ENCODE data around the gene SOX13. TPM values are rescaled to one million over a fixed set of nuclear protein-coding genes. Genes with fewer than 3 reads are reported as not detected.

Gene SOX13
- polyA plus RNA-seq, 6 donors from 2014 or later = not detected

DNA sequence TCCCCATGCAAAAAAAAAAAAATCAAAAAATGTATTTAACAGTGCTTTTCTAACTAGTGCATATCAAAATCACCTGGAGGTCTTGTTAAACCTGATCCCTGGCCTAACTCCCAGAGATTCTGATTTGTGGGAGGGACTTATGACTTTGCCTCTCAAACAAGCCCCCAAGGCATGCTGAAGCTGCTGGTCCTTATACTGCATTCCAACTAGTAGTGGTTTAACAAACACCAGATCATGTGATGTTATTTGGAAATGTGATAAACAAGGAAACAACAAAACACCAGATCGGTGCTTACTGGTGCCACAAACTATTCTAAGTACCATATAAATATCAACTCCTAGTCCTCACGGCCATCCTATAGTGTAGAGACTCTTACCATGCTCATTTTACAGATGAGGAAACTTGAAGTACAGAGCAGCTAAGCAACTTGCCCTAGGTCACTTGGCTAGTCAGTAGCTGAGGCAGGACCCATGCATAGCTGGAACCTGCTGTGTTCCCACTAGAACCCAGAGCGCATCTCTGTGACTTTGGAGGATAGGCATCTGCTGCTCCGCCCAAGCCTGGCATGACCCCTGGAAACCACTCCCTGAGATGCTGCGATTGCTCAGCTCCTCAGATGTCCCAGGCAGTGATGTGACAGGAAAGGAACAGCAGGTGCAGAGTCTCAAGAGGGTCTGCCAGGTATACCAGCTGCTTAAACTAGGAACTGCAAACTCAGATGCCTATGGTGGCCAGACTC is 38.1 kb downstream of the SOX13 start:
- Mint-ChIP-seq H3K4me1 (peaks cover 0 to 4% (median 0%) of the 10 kb centered on the region in 3 donors), H3K27ac (no peak overlapping the region), H3K36me3 (no peaks in the 10 kb centered on the region), H3K9me3 (no peaks in the 10 kb centered on the region), H3K27me3 (peaks cover 0 to 28% (median 0%) of the 10 kb centered on the region in 3 donors), H3K4me3 (peak overlapping the region in 1 of 8 donors; percentile 70)
- no peak for ATAC-seq (ENCODE audit: low read depth in 2 of 2)
- DNase-seq = no peak

DNA sequence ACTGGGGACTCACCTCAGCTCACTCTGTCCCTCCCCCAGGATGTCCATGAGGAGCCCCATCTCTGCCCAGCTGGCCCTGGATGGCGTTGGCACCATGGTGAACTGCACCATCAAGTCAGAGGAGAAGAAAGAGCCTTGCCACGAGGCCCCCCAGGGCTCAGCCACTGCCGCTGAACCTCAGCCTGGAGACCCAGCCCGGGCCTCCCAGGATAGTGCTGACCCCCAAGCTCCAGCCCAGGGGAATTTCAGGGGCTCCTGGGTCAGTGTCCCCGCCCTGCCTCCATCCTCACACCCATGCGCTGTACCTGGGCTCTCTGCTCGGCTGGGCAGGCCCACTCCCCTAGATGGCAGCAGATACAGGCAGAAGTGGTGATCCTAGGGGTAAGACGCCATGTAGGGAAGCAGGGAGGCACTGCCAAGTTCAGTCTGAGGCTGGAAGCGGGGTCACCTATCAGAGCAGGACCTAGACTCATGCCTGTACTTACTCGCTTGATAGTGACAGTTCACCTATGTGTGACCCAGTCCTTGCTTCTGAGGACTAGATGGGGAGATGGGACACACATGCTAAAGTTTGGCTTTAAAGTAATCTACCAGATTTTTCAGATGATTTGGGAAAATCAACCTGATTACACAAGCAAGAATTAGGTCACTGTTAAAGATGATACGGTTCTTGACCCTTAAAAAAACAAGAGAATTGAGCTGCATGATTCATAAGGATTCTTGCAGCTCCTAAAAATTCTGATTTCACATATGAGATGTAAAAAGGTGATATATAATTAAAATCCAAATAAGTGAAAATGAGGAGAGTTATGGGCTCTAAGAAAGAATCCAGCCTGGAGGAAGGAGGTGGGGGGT is 40.2 kb downstream of the SOX13 start:
- no peak overlapping the region for H3K4me3 Mint-ChIP-seq
- H3K36me3 Mint-ChIP-seq = no peaks in the 10 kb centered on the region
- no peak overlapping the region for H3K27ac Mint-ChIP-seq
- H3K9me3 Mint-ChIP-seq = no peaks in the 10 kb centered on the region
- DNase-seq (no peak), ATAC-seq (ENCODE audit: low read depth in 2 of 2) (no peak)
- H3K4me1 Mint-ChIP-seq = peaks cover 0 to 4% (median 0%) of the 10 kb centered on the region in 3 donors
- peaks cover 0 to 22% (median 0%) of the 10 kb centered on the region in 3 donors for H3K27me3 Mint-ChIP-seq

DNA sequence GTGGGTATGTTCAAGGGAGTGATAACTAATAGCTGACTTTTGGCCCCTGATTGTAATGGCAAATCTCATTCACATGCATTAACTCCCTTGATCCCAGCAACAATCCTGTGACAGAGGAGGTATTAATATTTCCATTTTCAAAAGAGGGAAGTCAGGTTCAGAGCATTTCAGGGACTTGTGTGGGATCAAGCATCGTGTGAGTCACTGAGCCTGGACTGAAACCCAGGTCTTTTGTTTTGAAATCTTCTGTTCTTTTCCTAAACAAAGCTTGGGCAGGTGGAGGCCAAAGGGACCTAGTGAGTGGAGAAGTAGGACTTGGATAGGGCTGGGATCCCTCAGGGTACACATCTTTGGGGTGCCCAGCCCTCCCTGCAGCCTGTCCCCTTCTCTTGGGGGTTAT is 41.0 kb downstream of the SOX13 start:
- ATAC-seq (ENCODE audit: low read depth in 2 of 2) = no peak
- H3K27me3 Mint-ChIP-seq = peaks cover 0 to 16% (median 0%) of the 10 kb centered on the region in 3 donors
- no peaks in the 10 kb centered on the region for H3K9me3 Mint-ChIP-seq
- DNase-seq = no peak
- H3K27ac Mint-ChIP-seq = peak overlapping the region in 1 of 6 donors; percentile 66
- H3K4me1 Mint-ChIP-seq = peaks cover 0 to 4% (median 0%) of the 10 kb centered on the region in 3 donors
- no peaks in the 10 kb centered on the region for H3K36me3 Mint-ChIP-seq
- no peak overlapping the region for H3K4me3 Mint-ChIP-seq

DNA sequence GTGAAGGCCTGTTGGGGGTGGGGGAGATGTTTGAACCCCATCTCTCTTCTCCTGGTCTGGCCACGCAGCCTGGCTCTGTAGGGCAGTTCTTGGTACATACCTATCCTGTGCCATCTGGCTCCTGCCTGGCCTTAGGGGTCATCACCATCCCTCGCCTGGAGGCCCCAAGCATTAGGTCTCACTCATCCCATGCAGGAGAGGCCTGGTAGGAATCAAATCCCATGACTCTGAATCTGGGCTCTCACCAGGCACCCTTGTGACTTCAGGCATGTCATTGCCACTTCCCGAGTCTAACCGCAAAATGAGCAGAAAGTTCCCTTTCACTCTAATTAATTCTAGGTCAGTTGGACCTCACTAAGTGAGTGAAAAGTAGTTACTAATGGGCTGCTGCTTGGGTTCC is 41.7 kb downstream of the SOX13 start:
- Mint-ChIP-seq H3K4me1 (peaks cover 0 to 4% (median 0%) of the 10 kb centered on the region in 3 donors), H3K9me3 (no peaks in the 10 kb centered on the region), H3K27ac (no peak overlapping the region), H3K4me3 (no peak overlapping the region), H3K27me3 (peaks cover 0 to 12% (median 3%) of the 10 kb centered on the region in 3 donors), H3K36me3 (no peaks in the 10 kb centered on the region)
- no peak for ATAC-seq (ENCODE audit: low read depth in 2 of 2)
- no peak for DNase-seq

DNA sequence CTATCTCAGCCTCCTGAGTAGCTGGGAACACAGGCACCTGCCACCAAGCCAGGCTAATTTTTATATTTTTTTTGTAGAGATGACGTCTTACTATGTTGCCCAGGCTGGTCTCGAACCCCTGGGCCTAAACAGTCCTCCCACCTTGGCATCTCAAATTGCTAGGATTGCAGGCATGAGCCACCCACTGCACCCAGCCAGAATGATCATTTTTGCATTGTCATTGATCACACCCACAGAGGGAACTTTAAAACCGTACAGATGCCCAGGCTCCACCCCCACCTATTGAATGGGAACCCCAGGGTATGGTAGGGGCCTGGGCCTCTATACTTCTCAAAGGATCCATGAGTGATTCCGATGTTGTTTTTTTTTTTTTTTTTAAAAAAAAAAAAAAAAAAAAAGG is 42.2 kb downstream of the SOX13 start:
- DNase-seq = no peak
- H3K27me3 Mint-ChIP-seq = peaks cover 0 to 12% (median 4%) of the 10 kb centered on the region in 3 donors
- H3K36me3 Mint-ChIP-seq = no peaks in the 10 kb centered on the region
- H3K4me3 Mint-ChIP-seq = no peak overlapping the region
- H3K27ac Mint-ChIP-seq = no peak overlapping the region
- ATAC-seq (ENCODE audit: low read depth in 2 of 2) = no peak
- no peaks in the 10 kb centered on the region for H3K9me3 Mint-ChIP-seq
- peaks cover 0 to 4% (median 0%) of the 10 kb centered on the region in 3 donors for H3K4me1 Mint-ChIP-seq

DNA sequence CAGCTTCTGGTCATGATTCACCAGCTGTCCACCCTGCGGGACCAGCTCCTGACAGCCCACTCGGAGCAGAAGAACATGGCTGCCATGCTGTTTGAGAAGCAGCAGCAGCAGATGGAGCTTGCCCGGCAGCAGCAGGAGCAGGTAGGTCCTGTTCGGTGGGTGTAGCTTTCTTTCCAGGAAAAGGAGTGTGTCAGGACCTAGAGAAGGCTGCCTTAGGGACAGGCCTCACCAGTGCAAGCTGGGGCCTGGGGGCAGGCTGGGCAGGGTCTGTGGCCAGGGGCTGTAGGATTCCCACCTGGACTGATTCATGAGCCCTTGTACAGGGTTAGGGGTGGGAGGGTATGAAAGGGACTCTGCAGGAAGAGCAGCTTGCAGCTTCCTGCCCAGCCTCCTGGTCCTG is 43.6 kb downstream of the SOX13 start:
- H3K27ac Mint-ChIP-seq = no peak overlapping the region

DNA sequence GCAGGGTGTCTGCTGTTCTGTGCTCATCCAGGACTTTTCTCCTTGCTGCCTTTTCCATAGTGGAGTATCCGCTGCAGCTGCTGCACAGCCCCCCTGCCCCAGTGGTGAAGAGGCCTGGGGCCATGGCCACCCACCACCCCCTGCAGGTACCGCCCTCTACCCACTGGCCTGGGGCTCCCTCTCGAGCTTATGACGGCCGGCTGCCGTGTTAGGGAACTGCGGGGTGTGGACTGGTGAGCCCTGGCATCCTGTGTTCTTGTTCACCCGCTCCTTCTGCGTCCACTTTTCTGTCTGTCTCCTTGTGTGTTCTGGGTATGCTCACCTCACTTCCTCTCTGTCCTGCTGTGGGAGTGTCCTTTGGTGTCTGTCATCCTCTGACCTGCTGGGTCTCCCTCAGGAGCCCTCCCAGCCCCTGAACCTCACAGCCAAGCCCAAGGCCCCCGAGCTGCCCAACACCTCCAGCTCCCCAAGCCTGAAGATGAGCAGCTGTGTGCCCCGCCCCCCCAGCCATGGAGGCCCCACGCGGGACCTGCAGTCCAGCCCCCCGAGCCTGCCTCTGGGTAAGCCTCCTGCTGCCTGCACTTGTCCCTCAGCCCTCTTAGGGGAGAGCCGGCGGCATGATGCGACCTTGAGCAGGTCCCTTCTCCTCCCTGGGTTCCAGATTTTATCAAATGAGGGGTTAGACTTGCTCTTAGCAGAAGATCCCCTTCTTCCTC is 49.1 kb downstream of the SOX13 start:
- no peaks in the 10 kb centered on the region for H3K36me3 Mint-ChIP-seq
- H3K27me3 Mint-ChIP-seq = peaks cover 7 to 20% (median 8%) of the 10 kb centered on the region in 3 donors
- ATAC-seq (ENCODE audit: low read depth in 2 of 2) (no peak), DNase-seq (no peak)
- peak overlapping the region in 2 of 6 donors; percentile 44 to 52 for H3K27ac Mint-ChIP-seq
- H3K4me1 Mint-ChIP-seq = peaks cover 0 to 3% (median 0%) of the 10 kb centered on the region in 3 donors
- no peaks in the 10 kb centered on the region for H3K9me3 Mint-ChIP-seq
- no peak overlapping the region for H3K4me3 Mint-ChIP-seq

More for the DNA sequence above, 43.6 kb downstream of the SOX13 start:
- Mint-ChIP-seq H3K4me1 (peaks cover 0 to 4% (median 0%) of the 10 kb centered on the region in 3 donors), H3K27me3 (peaks cover 0 to 5% (median 4%) of the 10 kb centered on the region in 3 donors), H3K36me3 (no peaks in the 10 kb centered on the region), H3K4me3 (no peak overlapping the region), H3K9me3 (no peaks in the 10 kb centered on the region)
- DNase-seq (no peak), ATAC-seq (ENCODE audit: low read depth in 2 of 2) (no peak)

DNA sequence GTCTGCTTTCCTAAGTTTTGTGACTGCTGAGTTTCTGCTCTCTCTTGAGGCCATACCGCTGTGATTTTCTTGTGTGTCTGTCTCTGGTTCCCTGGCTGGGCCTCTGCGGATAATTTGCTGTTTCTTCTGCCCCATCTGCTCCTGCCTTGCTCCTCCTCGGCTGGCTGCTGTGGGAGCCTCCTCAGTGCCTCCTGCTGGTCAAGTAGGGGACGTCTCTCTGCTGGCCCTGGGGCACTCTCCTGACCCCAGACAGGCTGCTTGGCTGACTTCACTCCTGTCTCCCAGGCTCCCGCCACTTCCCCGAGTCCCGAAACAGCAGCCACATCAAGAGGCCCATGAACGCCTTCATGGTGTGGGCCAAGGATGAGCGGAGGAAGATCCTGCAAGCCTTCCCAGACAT is 50.5 kb downstream of the SOX13 start:
- H3K36me3 Mint-ChIP-seq = no peaks in the 10 kb centered on the region

DNA sequence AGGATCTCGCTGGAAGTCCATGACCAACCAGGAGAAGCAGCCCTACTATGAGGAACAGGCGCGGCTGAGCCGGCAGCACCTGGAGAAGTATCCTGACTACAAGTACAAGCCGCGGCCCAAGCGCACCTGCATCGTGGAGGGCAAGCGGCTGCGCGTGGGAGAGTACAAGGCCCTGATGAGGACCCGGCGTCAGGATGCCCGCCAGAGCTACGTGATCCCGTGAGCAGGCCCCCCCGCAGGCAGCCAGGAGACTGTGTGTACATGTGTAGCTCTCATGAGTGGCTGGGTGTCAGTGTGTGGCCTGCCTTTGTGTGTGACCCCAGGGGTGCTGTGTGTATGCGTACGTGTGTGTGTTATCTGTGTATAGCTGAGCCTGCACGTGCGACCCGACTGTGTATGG is 51.7 kb downstream of the SOX13 start:
- peak overlapping the region in 1 of 6 donors; percentile 88 for H3K27ac Mint-ChIP-seq
- H3K9me3 Mint-ChIP-seq = no peaks in the 10 kb centered on the region
- H3K4me1 Mint-ChIP-seq = peaks cover 8 to 14% (median 13%) of the 10 kb centered on the region in 3 donors
- ATAC-seq (ENCODE audit: low read depth in 2 of 2) (no peak), DNase-seq (no peak)
- no peaks in the 10 kb centered on the region for H3K36me3 Mint-ChIP-seq
- H3K27me3 Mint-ChIP-seq = peaks cover 3 to 26% (median 15%) of the 10 kb centered on the region in 3 donors
- H3K4me3 Mint-ChIP-seq = no peak overlapping the region

More for the DNA sequence above, 50.5 kb downstream of the SOX13 start:
- DNase-seq = no peak
- no peak for ATAC-seq (ENCODE audit: low read depth in 2 of 2)
- Mint-ChIP-seq H3K9me3 (no peaks in the 10 kb centered on the region), H3K4me1 (peaks cover 0 to 3% (median 1%) of the 10 kb centered on the region in 3 donors), H3K4me3 (no peak overlapping the region), H3K27me3 (peaks cover 7 to 20% (median 8%) of the 10 kb centered on the region in 3 donors), H3K27ac (no peak overlapping the region)

DNA sequence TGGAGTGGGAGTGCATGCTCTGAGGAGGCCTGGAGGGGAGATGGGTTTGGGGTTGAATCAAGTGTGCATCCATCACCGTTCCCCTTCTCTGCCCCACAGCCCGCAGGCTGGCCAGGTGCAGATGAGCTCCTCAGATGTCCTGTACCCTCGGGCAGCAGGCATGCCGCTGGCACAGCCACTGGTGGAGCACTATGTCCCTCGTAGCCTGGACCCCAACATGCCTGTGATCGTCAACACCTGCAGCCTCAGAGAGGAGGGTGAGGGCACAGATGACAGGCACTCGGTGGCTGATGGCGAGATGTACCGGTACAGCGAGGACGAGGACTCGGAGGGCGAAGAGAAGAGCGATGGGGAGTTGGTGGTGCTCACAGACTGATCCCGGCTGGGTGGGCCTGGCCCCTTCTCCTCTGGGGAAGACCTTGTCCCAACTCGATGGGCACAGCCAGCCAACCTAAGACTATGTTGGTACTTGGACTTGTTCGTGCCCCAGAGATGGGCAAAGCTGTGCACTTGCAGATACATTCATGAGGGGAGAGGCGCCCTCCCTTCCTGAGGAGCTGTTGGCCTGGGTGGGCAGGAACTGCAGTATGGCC is 52.9 kb downstream of the SOX13 start:
- peak overlapping the region in 1 of 6 donors; percentile 54 for H3K27ac Mint-ChIP-seq
- peaks cover 7 to 33% (median 21%) of the 10 kb centered on the region in 3 donors for H3K27me3 Mint-ChIP-seq
- no peak for ATAC-seq (ENCODE audit: low read depth in 2 of 2)
- no peaks in the 10 kb centered on the region for H3K9me3 Mint-ChIP-seq
- H3K36me3 Mint-ChIP-seq = no peaks in the 10 kb centered on the region
- no peak overlapping the region for H3K4me3 Mint-ChIP-seq
- peaks cover 8 to 14% (median 13%) of the 10 kb centered on the region in 3 donors for H3K4me1 Mint-ChIP-seq
- no peak for DNase-seq

DNA sequence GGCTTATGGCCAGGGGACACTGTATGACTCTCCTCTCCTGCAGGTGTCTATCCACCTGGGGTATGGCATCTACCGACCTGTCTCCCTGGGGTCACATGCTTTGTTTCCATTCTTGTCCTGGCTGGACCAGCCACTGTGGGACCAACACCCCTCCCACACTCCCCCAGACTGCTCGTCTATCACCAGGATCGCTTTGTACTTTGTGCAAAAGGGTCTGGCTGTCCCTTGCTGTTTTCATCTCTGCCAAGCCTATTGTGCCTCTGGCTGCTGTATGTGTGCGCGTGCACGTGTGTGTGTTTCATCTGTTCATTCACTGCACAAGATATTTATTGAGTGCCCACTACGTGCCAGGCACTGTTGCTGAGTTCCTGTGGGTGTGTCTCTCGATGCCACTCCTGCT is 53.5 kb downstream of the SOX13 start:
- no peaks in the 10 kb centered on the region for H3K36me3 Mint-ChIP-seq
- no peak overlapping the region for H3K27ac Mint-ChIP-seq
- H3K4me1 Mint-ChIP-seq = peaks cover 8 to 14% (median 13%) of the 10 kb centered on the region in 3 donors
- no peak for DNase-seq
- H3K9me3 Mint-ChIP-seq = no peaks in the 10 kb centered on the region
- H3K27me3 Mint-ChIP-seq = peaks cover 7 to 38% (median 26%) of the 10 kb centered on the region in 3 donors
- H3K4me3 Mint-ChIP-seq = peak overlapping the region in 1 of 8 donors; percentile 72
- no peak for ATAC-seq (ENCODE audit: low read depth in 2 of 2)

DNA sequence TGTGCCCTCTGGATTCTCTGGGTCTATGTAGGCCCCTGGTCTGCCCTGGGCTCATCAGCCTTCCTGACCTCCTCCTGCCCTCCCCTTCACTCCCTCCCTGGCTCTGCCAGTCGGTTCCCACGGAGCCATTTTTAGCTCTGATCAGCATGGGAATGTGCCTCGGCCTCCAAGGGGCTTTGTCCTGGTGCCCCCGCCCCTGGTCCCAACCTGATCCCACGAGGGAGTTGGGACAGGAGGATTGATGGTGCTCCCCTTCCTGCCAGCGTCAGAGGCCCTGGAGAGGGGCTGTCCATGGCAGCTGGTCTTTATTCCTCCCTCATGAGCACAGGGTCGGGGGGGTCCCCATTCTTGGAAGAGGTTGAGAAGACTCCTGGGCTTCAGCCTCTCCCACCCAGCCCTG is 54.0 kb downstream of the SOX13 start:
- peaks cover 8 to 14% (median 13%) of the 10 kb centered on the region in 3 donors for H3K4me1 Mint-ChIP-seq
- H3K4me3 Mint-ChIP-seq = no peak overlapping the region
- H3K9me3 Mint-ChIP-seq = no peaks in the 10 kb centered on the region
- peaks cover 7 to 40% (median 26%) of the 10 kb centered on the region in 3 donors for H3K27me3 Mint-ChIP-seq
- ATAC-seq (ENCODE audit: low read depth in 2 of 2) (no peak), DNase-seq (no peak)
- no peak overlapping the region for H3K27ac Mint-ChIP-seq
- no peaks in the 10 kb centered on the region for H3K36me3 Mint-ChIP-seq

Data from naive B cell (primary cell).